Left kidney (tissue), 2 donors: ENCODE measurements around the gene MAD1L1. TPM values are rescaled to one million over a fixed set of nuclear protein-coding genes. Genes with fewer than 3 reads are reported as not detected.
"Not testable (repeated sequence)": the region's sequence is repeated elsewhere in the genome, so short reads cannot be mapped to it uniquely, and the experiment has no call there.

Source experiments
- DNase-seq: peaks from one replicate; pipeline ENCODE4 v3.0.0-alpha.2; 2013
- polyA plus RNA-seq: library from polyadenylated mRNA; unstranded; fragments of 120-200 nt; gene quantifications from one replicate; pipeline ENCODE4 v1.2.1, GENCODE V29; 2013; ENCODE audit not compliant: insufficient read length

Gene MAD1L1
- polyA plus RNA-seq, 1 donor = 21.8 TPM

DNA sequence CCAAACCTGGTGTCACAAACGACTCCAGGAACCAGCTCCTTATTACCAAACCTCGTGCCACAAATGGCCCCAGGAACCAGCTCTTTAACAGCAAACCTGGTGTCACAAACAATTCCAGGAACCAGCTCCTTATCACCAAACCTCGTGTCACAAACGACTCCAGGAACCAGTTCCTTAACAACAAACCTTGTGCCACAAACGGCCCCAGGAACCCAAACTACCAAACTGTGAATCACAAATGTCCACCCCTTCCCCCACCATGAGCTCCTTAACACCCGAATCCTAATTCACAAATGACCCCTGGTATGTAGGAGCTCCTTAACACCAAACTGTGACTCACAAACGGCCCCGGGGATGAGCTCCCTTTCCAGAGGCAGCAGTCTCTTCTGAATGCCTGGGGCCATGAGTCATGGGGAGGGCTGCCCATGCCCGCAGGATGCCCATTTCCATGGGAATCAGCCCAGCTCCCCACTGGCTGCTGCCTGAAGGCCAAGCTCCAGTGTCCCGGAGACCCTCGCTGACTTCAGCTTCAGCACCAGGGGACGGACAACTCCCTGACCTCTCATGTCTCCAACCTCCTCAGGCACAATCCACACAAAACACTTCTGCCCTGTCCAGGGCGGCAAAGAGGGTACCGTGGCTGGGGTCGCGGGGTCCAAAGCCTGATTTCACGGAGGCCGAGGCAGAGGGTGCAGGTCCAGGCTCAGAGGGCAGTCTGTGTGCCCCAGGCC is 349.5 kb downstream of the MAD1L1 start:
- DNase-seq = no peak

DNA sequence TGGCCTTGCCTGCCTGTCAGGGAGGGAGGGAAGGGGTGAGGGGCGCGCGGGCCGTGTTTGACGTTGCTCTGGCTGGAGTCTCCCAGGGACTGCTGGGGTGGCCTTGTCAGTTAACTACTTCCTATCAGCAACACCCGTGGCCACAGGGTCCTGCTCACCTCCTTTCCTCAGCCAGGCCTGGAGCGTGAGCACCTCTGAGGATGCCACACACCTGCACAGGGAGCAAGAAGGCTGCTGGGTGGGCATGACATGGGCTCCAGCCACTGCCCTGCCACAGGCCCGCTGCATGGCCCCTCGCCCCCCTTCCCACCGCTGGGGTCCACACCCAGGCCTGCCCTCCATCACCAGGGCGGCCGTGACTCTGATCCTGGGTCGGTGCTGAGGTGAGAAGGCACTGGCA is 350.3 kb downstream of the MAD1L1 start:
- DNase-seq = no peak

DNA sequence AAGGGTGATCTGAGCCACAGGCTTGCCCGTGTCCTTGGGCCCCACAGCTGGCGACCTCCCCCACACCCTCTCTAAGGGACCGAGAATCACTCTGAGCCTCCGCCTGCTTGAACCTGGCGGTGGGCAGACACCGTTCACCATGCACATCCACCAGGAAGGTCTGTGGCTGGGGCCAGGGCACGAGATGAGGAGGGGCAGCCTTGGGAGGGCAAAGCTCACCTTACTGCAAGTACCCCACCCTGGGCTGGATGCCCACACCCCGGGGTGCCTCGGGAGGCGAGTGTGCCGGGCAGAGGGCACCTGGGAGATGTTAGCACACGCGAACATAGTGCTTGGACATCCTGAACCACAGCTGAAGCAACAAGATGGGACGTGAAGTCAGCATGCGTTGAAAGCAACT is 350.8 kb downstream of the MAD1L1 start:
- DNase-seq = no peak

DNA sequence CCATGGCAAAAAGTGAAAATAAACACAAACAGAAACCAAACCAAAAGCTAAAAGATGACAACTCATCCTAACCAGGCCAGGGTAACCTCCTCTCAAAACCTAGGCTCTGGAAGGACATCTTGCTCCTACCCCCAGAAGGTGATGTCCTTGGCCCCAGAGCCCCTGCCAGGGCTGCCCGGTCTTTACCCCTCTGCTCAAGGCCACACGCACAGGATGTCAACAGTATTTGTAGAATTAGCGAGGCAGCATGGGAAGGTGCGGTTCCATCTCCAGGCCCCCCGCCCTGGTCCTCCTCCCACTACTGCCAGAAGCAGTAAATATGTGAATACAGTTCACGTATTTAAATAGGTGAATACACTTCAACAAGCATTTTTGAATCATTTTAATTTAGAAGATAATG is 356.1 kb downstream of the MAD1L1 start:
- not testable (repeated sequence) for DNase-seq

DNA sequence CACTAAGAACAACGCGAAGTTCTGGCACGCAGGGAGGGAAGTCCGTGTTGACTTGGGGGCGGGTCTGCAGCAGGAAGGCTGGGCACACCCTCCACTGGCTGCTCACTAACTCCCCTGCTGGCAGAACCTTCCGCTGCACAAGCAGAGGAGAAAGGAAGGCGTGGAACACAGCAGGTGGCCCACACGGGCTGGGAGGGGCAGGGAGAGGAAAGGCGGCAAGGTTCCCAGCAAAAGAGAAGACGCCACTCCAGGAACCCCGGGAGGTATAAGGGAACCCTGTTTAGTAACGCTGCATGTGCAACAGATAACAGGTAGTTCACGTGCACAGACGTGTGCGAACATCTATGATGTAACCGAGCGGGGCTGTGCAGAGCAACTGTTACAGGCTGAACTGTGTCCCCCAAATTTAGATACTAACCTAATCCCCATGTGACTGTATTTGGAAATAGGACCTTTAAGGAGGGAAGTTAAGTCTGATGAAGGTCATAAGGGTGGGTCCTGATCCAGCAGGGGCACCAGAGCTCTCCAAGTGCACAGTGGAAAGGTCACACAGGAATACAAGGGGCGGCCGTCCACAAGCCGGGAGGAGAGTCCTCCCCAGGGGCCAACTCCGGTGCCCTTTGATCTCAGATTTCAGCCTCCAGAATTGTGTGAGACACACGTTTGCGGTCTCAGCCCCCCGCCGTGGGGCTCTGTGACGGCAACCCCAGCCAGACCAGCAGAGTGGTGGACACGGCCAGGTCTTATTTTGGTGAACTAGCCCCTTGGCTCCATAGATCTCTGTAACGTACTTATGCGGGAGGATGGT is 357.1 kb downstream of the MAD1L1 start:
- not testable (repeated sequence) for DNase-seq

DNA sequence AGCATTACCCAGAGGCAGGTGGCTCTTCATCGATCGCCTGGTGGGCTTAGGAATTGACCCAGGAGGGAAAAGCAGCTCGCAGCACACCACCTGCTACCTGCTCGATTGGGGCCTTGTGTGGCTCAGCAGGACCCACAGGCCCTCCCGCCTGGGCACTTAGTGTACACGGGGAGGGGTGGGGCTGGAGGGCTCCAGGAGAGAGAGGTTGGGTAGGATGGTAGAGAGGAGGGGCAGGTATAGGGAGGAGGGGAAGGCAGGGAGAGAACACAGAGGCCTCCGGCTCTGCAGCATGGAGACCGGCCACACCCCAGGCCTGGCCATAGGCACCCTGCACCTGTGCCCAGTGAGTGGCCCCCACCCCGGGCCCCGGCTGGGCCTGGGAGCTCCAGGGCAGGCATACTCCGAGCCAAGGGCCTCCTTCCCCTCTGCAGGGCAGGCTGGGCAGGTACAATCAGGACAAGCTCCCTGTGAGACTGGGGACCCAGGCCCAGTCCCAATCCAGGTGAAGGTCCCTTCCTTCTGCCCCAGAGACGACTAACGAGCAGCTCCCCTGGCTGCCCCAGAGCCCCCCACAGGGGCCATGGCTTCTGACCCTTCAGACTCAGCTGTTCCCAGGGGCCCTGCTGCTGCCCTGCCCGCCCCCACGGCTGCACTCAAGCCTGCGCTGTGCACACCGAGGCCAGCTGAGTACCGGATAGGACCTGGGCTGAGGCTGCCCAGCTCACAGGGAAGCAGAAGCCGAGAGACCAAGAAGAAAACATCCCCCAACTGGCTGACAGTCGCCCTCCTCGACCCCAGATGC is 358.0 kb downstream of the MAD1L1 start:
- DNase-seq = not testable (repeated sequence)

DNA sequence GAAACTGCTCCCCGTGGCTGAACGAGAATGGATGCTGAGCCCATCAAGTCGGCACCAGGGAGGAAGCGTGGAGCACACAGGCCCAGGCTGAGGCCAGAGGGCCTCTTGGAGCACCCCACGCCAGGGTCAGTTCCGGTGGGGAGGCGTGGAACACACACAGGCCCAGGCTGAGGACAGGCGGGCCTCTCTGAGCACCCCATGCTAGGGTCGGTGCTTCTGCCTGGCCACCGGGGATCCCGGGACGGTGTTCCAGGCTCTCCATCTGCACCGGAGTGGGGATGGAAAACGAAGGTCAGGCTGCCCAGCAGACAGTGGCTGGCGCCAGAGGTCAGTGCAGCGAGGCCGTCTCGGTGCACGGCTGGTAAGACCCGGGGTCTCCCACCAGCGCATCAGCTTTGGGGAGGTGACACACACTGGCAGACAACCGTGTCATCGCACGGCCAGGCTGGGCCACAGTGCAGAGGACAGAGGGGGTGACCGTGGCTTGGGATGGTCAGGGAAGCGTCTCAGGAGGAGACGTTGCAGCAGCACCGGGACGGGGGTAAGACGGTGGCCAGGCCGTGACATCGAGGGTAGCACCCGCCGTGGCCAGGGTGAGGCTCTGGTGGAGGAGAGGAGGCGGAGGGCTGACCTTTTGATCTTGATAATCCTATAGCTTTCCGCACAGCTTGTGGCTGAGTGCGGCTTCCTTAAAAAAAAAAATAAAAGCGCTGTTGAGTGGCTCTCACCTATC is 358.7 kb downstream of the MAD1L1 start:
- DNase-seq = no peak

DNA sequence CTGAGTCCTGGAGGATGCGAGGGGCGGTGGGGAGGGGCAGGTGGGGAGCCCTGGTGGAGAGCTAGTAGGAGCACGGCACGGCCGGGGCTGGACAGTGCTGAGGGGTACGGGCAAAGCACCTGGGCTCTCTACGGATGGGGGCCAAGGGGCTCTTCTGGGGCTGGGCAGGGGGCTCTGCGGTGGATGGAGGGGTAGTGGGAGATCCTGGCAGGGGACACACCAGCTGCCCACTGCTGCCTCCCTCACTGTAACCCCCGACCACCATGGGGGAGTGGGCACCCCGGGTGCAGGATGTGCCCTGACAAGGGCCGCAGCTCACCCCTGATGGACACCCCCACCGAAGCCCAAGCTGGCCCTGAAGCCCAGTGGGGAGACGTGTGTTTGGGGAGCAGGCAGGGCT is 359.3 kb downstream of the MAD1L1 start:
- DNase-seq = no peak

DNA sequence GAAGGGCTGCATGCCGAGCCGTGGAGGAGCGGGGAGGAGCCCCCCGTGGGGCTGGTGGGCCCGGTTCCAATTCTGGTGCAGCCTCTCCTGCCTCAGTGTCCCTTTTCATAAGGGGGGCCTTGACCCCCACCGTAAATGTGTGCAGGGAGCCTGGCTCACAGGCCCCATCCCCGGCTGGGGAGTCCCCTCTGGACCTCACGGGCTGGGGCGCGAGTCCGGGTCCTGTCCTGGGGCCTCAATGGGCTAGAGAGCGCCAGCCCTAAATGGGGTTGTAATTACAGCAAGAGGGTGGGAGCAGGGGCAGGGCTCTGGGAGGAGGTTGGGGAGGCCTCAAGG is 359.7 kb downstream of the MAD1L1 start:
- no peak for DNase-seq

DNA sequence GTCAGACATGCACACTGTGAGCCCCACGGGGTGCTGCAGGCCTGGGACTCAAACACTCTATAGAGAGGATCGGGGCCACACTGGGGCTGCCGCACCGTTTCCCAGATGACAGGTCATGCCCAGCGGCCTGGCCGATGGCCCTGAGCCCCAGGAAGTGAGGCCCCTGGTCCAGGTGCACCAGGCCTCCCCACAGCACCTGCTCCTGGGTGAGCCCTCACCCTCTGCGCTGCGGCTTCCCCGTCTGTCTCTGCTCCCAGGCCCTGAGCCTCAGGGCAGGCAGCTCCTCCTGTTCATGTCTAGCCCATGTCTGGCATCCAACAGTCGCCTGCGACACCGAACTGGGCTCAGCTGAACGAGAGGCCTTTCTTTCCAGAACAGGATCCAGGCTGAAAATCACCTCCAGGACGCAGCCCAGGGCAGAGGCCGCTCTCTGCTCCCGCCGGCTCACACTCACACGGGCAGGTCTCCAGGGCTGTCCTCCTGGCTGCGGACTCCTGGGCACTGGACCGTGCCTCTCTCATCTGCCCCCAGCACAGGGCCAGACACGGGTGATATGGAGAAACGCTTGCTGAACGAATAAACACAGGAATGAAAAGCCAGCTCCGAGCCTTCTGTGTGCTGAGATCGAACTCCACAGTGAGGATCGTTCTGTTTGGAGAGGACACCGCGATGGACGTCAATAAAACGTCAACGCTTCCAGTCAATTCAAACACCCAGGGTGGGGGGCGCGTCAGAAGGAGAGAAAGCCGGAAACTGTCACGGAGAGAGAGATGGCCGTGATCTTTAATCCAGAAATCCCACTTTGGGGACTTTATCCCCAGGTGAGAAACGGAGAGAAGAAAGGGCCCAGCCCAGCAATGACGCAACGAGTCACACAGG is 360.3 kb downstream of the MAD1L1 start:
- no peak for DNase-seq

DNA sequence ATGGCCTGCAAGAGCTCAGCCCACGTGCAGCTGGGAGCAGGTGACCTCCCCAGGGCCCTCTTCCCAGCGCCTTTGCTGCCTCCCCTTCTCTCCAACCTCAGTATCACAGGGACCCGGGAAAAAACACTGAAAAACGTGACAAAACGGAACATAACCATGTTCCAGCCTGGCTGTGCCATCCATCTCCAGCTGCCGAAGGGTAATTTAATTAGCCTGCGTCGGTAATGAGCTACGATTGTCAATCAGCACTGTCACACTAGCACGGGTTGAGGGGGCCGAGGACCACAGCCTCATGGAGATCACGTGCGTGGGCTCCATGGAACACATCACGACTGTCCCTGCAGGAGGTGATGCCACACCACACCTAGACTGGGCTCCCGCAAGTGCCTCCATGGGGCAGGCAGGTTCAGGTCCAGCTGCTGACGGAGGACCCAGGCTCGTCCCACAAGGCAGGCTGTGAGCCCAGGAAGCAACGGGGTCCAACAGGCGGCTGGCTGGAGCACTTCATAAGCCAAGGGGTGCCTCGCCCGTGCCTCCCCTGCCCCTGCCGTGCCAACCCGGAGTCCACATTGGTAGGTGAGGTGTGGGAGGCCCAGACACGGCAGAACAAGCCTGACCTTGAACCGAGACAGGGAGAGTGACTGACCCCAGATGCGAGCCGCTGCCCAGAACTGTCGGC is 363.2 kb downstream of the MAD1L1 start:
- no peak for DNase-seq

DNA sequence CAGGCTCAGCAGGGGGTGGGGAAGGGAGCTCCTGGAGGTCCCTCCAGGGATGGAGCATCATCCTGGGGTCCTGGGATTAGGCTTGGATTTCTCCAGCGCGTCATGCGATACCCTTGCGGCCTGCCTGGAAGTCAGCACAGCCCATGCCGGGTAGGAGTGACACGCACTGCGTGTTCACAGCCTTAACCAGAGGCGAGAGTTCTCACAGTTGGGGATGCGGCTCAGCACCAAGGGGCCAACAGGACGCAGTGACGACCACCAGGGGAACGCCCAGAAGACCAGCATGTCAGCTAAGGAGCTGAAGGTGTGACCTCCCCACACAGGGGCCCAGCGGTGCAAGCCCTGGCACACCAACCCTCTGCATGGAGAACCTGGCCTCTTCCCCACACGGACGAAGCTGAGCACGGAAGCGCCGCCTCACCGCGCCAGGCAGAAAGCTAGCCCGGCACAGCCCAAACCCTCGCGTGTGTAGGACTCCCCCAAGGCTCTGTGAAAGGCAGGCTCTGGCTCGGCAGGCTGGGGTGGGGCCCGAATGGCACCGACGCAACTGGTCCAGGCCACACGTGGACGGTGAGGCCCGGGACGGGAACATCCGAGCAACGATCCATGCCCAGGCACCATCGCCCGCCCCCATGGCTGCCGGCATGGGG is 364.1 kb downstream of the MAD1L1 start:
- no peak for DNase-seq

DNA sequence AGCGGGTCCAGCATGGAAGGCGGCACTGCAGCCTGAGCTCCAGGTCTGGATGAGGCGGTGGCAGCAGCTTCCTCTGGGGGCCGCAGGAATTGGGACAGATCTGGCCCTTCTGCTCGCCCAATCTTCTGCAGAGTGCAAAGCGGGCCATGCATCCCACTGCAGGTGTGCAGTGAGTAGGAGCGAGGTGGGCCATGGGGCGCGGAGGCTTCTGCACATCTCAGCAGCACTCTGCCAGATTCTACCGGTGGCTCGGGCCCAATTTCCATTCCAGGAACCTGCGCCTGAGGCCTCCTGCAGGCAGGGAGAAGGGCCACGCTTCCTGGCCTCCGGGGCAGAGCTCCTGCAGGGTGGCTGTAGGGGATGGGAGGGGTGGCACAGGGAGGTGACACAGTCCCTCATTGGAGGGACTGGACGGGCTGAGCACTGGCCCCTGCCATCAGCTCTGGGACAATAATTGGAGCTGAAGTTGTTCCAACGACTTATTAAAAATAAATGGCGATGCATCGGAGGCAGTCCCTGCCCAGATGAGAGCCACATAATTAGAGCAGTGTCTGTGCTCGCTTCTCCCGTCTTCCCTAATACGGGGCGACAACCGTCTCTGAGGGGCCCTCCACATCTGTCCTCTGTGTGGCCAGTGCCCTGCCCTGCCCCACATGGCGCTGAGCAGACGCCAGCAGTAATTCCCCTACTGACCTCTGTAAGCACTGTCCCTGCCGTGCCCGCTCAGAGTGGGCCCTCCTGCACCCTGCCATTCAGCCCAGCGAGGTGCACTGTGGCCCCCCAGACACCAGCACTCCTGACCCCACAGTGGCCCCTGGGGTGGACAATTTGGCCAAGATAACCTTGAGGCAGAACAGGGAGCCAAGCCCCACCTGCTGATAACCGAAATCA is 365.1 kb downstream of the MAD1L1 start:
- DNase-seq = no peak

DNA sequence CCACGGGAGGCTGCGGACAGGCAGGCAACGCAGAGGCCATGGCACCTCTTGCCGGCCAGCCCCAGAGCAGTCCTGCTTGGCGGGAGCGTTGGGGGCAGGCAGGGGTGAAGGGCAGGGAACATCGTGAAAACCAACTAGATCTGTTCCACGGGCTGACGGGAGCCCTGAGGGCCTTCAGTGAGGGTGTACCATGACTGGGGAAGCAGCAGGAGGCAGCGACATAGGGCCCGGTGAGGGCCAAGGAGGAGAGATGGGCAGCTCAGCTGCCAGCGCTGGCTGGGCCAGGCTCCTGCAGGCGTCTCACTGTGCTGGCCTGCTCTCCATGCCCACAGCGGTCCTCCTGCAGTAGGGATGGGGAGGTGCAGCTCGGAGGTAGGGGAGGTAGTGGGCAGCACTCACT is 366.1 kb downstream of the MAD1L1 start:
- DNase-seq = no peak

DNA sequence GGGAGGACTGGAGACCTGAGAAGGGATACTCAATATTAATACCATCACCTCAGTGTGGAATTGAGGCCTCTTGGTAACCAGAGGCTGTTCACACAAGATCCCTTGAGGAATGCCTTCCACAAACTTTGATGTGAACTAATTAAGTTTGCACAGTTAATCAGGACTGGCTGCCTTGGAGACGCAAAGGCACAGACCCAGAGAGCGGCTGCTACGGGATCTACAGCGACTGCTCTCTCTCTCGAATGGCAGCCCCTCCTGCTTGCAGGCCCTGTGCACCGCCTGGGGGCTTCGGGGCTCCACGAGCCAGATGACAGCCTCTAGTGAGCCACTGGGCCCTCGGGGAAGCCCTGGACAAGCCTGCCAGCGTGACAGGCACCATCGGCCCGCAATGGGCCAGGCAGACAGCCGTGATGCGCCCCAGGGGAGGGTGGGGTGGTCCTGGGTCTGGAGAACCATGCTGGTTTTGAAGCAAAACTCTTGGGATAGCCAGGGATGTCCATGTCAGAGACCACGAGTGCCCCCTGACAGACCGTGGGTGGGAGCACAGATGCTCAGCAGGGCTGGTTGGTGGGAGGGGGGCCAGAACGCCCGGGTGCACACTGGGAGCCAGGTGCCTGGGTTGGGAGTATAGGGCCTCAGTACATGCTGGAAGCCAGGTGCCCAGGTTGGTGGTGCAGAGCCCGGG is 367.0 kb downstream of the MAD1L1 start:
- DNase-seq = no peak

DNA sequence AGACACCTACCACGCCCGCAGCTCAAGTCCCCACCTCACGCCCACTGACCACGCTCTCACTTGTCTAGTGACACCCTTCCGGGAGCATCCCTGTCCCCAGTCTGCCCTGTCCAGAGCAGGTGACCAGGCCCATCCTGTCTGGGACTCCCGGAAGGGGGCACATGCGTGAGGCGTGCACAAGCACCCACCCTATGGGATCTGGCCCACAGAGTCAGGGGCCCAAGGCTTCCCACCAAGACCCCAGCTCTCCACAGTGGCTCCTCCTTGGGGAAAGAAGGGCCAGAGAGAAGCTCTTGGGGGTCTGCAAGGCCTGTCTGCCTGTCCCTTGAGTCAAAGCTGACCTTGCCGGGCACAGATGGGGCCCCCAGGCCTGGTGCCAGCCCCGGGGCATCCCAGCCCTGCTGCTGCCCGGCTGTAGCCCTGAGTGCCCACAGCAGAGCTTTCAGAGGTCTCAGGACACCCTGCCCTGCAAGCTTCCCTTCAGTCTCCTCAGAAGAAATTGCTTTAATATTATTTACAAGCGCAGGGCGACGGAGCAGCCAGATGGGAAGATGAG is 367.7 kb downstream of the MAD1L1 start:
- no peak for DNase-seq

DNA sequence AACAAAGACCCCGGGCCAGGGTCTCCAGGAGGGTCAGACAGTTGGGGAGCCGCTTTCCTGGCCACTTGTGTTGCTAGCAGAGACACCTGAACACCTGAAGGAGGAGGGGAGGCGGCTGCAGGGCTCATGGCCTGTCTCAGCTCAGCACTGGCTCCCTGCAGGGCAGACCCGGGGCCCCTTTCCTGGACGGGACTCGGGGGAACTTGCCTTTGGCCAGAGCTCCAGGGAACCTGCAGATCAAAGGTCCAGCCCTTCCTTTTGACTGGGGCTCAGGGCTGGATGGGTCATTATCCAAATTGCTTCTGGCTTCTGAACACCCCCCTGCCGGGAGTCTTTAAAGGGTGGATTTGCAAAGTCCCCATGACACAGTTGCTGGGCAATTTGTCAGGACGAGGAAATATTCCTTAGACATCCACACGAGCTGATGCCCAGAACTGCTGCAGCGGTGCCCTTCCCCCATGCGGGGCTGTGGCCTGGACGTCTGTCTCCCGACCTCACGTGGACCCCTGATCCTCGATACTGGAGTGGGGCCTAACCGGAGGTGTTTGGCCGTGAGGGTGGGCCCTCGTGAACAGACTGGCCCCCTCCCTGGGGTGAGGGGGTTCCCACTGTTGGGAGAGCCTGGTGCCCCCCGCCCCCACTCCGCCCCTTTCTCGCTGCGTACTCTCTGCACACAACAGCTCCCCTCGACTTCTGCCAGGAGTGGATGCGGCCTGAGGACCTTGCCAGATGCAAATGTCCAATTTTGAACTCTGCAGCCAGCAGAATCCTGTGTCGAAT is 368.4 kb downstream of the MAD1L1 start:
- DNase-seq = no peak
